ENCODE measurements around the gene SIT1.

- TF ChIP-seq CTCF (IDR thresholded peaks at IDR 0.05) (no peak), POLR2A (IDR thresholded peaks at IDR 0.05) (no peak)
Observed at GRCh38 chr9:35636135-35636876, 14.4 kb downstream of the SIT1 start.

Measured in lower leg skin (tissue), 3 donors.